GM12875 (cell line): ENCODE measurements around the gene TMEM219.

Experiments used
- H3K4me3 ChIP-seq: one replicate; pipeline ENCODE4 v1.5.1; 2011; ENCODE audit warnings: low read depth, low read length, control low read depth
- CTCF ChIP-seq: IDR thresholded peaks from 2 replicates; pipeline ENCODE4 v1.5.1; 2011; ENCODE audit warnings: low read depth, mild to moderate bottlenecking, control low read depth, inconsistent platforms, low read length, moderate library complexity, borderline replicate concordance; ENCODE audit not compliant: insufficient read depth

Gene TMEM219

GRCh38 chr16:29992344-29992967 lies 30.6 kb downstream of the TMEM219 start:
- H3K4me3 ChIP-seq: no peak overlapping the region
- TF ChIP-seq CTCF: no peak

- TF ChIP-seq CTCF: no peak
These were observed 31.5 kb downstream of the TMEM219 start for GRCh38 chr16:29993191-29993902.

GRCh38 chr16:29993903-29994599 lies 32.2 kb downstream of the TMEM219 start:
- TF ChIP-seq CTCF: no peak
- H3K4me3 ChIP-seq: no peak overlapping the region

More at GRCh38 chr16:29993191-29993902, 31.5 kb downstream of the TMEM219 start:
- no peak overlapping the region for H3K4me3 ChIP-seq

- no peak for TF ChIP-seq CTCF
- peak overlapping the region; percentile 67 for H3K4me3 ChIP-seq
These were observed 32.9 kb downstream of the TMEM219 start for GRCh38 chr16:29994600-29995323.

- H3K4me3 ChIP-seq: peak within 1 kb of the TSS; percentile 67
- no peak for TF ChIP-seq CTCF
These were observed 33.5 kb downstream of the TMEM219 start, which contains the start of gene HIRIP3 for GRCh38 chr16:29995324-29995910. Gene HIRIP3 (minus strand): TSS chr16:29995617. CDS start chr16:29995605, 12 bp downstream.

- H3K4me3 ChIP-seq: peak within 1 kb of the TSS; percentile 67
- TF ChIP-seq CTCF: no peak
These were observed 34.3 kb downstream of the TMEM219 start, which contains the start of gene INO80E for GRCh38 chr16:29995911-29996765. Gene INO80E (plus strand): TSS chr16:29996241. CDS start chr16:29996311, 70 bp downstream.
